GM12891 (cell line): ENCODE results near the gene EXOG.
"Not testable (repeated sequence)": the region's sequence is repeated elsewhere in the genome, so short reads cannot be mapped to it uniquely, and the experiment has no call there.

ENCODE experiments used
- DNase-seq: peaks from one replicate; pipeline ENCODE4 v3.0.0; 2011; ENCODE audit warnings: low spot score; ENCODE audit not compliant: insufficient read length
- FAIRE-seq: peaks from 2 replicates; lab custom pipeline; 2011; peaks lifted over from hg19 to GRCh38; lab: Jason Lieb, UNC
- PAX5 ChIP-seq: IDR thresholded peaks from 2 replicates; pipeline ENCODE4 v1.6.1; 2011; ENCODE audit warnings: low read length, moderate library complexity, mild to moderate bottlenecking; ENCODE audit not compliant: insufficient read depth, severe bottlenecking
- POLR2A ChIP-seq: IDR thresholded peaks from 2 replicates; pipeline ENCODE4 v1.6.1; 2011; ENCODE audit warnings: low read depth, low read length, control low read depth
- POLR2AphosphoS5 ChIP-seq: IDR thresholded peaks from 2 replicates; pipeline ENCODE4 v1.6.1; 2011; ENCODE audit warnings: low read depth, low read length, control low read depth
- POU2F2 ChIP-seq: IDR thresholded peaks from 2 replicates; pipeline ENCODE4 v1.6.1; 2011; ENCODE audit warnings: low read depth, mild to moderate bottlenecking, control low read depth, low read length, moderate library complexity
- SPI1 ChIP-seq: IDR thresholded peaks from 2 replicates; pipeline ENCODE4 v1.6.1; 2011; ENCODE audit warnings: low read depth, low read length, control low read depth
- TAF1 ChIP-seq: IDR thresholded peaks from 2 replicates; pipeline ENCODE4 v1.6.1; 2011; ENCODE audit warnings: low read depth, low read length, control low read depth

Gene EXOG

DNA sequence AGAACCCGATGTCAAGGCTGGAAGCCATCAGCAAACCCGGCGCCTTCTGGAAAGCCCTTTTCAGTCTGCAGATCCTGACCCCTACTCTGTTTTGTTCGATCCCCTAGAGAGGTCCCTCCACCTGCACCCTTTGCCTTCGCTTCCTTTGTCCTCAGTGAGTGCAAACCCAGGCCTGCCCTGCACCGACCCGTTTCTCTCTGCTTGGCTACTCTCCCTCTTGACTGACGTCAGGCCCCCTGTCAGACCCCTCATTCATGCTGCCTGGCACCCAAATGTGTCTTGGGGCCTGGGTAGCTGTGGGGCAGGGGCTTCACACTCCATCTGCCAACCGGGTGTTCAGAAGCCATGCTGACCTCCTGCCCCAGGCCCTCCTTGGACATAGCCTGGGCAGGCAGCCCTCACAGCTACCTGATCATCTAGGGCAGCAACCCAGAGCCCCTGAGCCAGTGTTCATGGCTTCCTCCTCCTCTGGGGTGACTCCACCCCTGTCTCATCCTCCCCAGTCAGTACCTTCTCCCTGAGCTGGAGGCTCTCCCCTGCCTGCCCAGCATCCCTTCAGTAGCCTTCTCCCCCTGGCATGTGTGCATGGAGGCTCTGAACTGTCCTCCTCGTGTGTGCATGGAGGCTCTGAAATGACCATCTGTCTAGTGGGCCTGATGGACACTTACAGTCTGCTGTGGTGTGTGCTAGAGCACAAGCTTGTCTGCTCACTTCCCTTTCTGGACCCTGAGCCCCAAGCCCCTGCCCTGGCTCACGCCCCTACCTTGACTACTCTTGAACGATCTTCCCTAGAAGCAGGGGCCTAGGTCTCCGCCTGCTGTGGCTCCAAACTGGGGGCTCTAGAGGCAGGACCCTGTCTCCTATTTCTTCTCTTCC, 69.4 kb downstream of the EXOG start:
- DNase-seq = no peak
- FAIRE-seq = no peak
- TF ChIP-seq SPI1 = no peak
- no peak for TF ChIP-seq PAX5
- TF ChIP-seq TAF1 = no peak
- TF ChIP-seq POLR2AphosphoS5 = no peak
- TF ChIP-seq POLR2A = no peak

DNA sequence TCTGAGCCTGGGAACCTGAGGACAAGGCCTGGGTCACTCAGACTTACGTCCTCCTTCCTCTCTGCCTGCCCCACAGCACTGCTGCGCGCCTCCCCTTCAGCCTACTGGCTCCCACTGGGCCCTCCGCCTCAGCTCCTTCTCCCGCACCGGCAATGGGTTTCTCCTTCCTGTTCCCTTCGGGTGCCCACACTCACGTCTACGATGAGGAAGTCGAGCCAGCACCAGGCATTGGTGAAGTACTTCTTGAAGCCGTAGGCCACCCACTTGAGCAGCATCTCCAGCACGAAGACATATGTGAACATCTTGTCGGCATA, 70.0 kb downstream of the EXOG start:
- DNase-seq = no peak
- TF ChIP-seq POLR2AphosphoS5 (no peak), PAX5 (no peak), POLR2A (no peak), POU2F2 (no peak), SPI1 (no peak), TAF1 (no peak)
- no peak for FAIRE-seq

DNA sequence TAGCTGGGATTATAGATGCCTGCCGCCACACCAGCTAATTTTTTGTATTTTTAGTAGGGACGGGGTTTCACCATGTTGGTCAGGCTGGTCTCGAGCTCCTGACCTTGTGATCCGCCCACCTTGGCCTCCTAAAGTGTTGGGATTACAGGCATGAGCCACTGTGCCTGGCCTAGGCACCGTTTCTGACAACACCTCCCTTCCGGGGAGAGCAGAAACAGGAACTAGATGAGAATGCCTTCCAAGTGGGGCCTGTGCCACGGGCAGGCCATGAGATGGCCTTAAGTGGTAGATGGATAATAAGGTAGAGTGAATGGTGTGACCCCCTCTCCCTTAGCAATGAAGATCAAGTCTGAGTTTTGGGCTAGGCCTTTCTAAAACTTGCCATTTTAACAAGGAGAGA, 70.7 kb downstream of the EXOG start:
- DNase-seq, FAIRE-seq: not testable (repeated sequence)

DNA sequence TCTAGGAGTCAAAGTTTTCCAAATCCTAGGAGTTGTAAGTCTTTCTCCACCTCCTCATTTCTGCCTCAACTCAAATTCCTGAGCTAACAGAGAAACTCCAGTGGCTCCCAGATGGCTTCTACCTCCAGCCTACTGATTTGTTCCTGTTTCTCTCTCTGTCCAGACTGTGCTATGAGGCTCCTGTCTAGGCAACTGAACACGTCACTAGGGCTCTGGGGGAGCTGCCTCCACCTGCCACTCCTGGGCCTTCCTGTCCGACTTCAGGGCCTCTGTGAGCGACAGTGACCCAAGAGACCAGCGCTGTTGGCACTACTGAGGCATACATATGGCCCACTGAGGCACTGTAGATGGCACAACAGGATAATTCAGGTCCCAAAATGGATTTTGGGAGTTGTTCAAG, 71.4 kb downstream of the EXOG start:
- DNase-seq = no peak
- no peak for FAIRE-seq
- no peak for TF ChIP-seq POU2F2
- TF ChIP-seq POLR2AphosphoS5 = no peak
- TF ChIP-seq PAX5 = no peak
- TF ChIP-seq SPI1 = no peak
- no peak for TF ChIP-seq TAF1
- no peak for TF ChIP-seq POLR2A

GRCh38 chr3:38573111-38573510, 77.0 kb downstream of the EXOG start:
- TF ChIP-seq POU2F2 = no peak
- TF ChIP-seq SPI1 = no peak
- no peak for TF ChIP-seq TAF1
- no peak for TF ChIP-seq POLR2AphosphoS5
- TF ChIP-seq PAX5 = no peak
- no peak for TF ChIP-seq POLR2A
- FAIRE-seq = no peak

DNA sequence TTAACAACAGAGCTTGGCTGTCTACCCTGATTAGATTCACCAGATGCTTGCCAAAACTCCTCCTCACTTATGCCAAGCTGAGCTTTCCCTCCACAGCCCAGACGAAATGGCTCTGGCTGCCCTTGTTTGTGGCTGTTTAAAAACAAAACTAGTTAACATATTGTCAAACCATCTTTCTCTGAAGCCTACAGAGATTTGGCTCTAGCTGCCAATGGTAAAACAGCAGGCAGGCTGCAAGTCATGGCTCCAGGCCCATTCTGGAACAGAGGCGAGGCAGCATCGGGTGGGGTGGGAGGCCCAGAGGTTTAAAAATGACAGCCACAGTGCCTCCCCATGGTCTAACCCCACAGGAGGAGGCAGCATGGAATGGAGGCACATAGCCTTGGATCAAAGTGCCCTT, 77.4 kb downstream of the EXOG start:
- no peak for FAIRE-seq
- DNase-seq = no peak
- TF ChIP-seq TAF1 (no peak), SPI1 (no peak), POLR2A (no peak), POU2F2 (no peak), PAX5 (no peak), POLR2AphosphoS5 (no peak)

More at GRCh38 chr3:38573111-38573510, 77.0 kb downstream of the EXOG start:
- no peak for DNase-seq

GRCh38 chr3:38574411-38575278, 78.5 kb downstream of the EXOG start:
- no peak for FAIRE-seq

DNA sequence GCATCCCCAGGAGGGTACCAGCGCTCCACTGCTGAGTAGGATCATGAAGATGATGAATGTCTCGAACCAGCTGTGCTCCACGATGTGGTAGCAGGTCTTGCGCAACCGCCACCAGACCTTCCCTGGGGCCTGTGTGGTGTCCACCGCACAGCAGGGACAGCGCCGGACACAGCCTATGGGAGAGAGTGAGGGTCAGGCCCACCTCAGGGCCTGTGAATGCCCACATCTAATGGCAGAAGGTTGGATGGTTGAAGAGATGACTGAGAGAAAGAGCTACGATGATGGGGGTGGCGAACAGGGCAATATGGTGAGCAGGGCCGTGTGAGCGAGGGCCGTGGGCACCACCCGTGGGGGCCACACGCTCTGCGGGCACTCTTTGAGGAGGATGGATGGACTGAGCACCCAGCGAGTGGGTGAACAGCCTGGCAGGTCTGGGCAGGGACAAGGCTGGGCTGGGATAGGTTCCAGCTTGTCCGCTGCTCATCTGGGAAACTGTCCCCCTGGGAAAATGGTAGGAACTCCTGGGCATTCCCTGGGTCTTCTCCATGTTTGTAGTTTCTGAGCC, 79.2 kb downstream of the EXOG start:
- no peak for DNase-seq

More at GRCh38 chr3:38574411-38575278, 78.5 kb downstream of the EXOG start:
- DNase-seq = no peak
- TF ChIP-seq POLR2AphosphoS5 (no peak), POU2F2 (no peak), TAF1 (no peak), POLR2A (no peak), PAX5 (no peak), SPI1 (no peak)

More for the DNA sequence above, 79.2 kb downstream of the EXOG start:
- no peak for FAIRE-seq
- TF ChIP-seq POLR2AphosphoS5 (no peak), POLR2A (no peak), TAF1 (no peak), PAX5 (no peak), SPI1 (no peak), POU2F2 (no peak)
